OCI-LY3 (cell line): ENCODE results near the gene NGDN.

Source experiments
- CTCF ChIP-seq: fragments of 200-600, 300-600 bp; sonication (generic); IDR thresholded peaks from 2 replicates; pipeline ENCODE4 v1.5.1; 2014; ENCODE audit warnings: antibody characterized with exemption, low read length, low read depth
- EZH2phosphoT487 ChIP-seq: fragments of 200-600 bp; shearing (Covaris generic); IDR thresholded peaks from 2 replicates; pipeline ENCODE4 v1.6.1; 2018; ENCODE audit warnings: antibody characterized with exemption, mixed run types, low read depth

DNA sequence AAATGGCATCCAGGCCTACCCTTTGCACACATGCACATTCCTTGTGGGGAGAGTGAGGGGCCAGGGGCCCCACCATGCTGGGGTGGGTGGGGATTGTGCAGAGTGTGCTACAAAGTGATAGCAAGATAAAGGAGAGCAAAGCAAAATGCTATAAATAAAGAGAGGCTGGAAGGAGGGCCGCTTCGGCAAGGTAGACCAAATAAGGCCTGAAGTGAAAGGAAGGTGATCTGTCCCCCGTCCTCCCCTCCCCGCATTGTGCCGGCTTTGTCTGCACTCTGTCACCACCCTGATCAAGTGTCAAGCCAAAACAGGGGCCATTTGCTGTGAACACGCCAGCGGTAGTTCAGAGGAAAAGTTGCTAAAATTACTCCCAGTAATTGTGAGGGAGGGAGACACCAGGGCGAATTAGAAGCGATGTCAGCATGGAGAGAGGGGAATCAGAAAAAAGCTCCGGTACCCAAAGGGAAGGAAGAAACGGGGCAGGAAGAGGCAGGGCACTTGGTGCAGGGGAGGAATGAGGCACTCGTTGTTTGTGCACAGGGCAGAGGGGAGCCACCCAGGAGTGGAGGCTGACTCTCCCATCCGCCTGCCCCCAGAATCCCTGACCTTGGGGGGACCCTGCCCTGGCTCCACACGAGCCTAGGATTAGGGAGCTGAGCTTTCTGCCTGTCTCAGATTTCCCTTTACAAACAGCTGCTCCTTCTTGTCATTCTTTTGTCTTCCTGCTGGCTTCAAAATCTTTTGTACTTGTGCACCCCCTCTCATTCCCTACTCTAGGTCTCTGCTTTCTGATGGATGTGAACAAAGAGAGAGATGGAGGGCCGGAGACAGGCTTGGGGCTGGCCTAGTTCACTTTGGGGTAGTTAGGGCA, 31.2 kb upstream of the NGDN start:
- TF ChIP-seq CTCF: no peak
- no peak for TF ChIP-seq EZH2phosphoT487
